ENCODE results near the gene RPL35A. TPM values are rescaled to one million over a fixed set of nuclear protein-coding genes. Genes with fewer than 3 reads are reported as not detected.

Gene RPL35A
- polyA plus RNA-seq, 2 of the 4 experiments (the other 2 are of a cell fraction): 930 to 1,060 TPM

DNA sequence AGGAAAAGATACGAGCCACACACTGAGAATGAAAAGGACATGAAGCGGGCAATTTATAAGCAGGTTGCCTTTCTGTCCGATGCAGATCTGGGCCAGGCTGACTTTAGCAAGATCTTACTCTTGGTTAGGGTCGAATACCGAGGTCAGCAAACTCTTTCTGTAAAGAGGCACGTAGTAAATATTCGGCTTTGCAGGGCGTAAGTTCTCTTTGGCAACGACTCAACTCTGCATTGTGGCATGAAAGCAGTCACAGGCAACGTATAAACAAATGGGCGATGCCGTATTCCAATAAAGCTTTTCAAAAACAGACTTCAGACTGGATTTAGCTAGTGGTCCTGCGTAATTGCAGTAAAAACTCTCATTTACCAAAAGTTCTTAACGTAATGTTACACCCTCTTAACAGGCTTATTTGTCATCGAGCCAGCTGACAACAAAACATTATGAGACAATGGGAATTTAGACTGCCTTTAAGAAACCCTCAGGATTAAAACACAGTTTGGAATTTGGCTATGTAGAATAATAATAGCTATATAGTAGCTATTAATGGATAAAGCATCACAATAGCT is 13.1 kb upstream of the RPL35A start (continued):
- TF ChIP-seq, protein P1, sequence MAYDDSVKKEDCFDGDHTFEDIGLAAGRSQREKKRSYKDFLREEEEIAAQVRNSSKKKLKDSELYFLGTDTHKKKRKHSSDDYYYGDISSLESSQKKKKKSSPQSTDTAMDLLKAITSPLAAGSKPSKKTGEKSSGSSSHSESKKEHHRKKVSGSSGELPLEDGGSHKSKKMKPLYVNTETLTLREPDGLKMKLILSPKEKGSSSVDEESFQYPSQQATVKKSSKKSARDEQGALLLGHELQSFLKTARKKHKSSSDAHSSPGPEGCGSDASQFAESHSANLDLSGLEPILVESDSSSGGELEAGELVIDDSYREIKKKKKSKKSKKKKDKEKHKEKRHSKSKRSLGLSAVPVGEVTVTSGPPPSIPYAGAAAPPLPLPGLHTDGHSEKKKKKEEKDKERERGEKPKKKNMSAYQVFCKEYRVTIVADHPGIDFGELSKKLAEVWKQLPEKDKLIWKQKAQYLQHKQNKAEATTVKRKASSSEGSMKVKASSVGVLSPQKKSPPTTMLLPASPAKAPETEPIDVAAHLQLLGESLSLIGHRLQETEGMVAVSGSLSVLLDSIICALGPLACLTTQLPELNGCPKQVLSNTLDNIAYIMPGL (CRISPR knock-in tag; IDR thresholded peaks at IDR 0.05; ENCODE audit: borderline replicate concordance): no peak
- TF ChIP-seq POLR2A (IDR thresholded peaks at IDR 0.05; ENCODE audit: low read length): no peak
- no peak for TF ChIP-seq ZFP36 (IDR thresholded peaks at IDR 0.05; ENCODE audit: borderline replicate concordance, partially characterized antibody)
- TF ChIP-seq TFCP2L1 (CRISPR knock-in tag; IDR thresholded peaks at IDR 0.05): no peak
- no peak for TF ChIP-seq ZNF302 (CRISPR knock-in tag; IDR thresholded peaks at IDR 0.05)
- no peak for TF ChIP-seq GATA3 (IDR thresholded peaks at IDR 0.05; ENCODE audit: borderline replicate concordance)
- no peak for TF ChIP-seq RFX5 (IDR thresholded peaks at IDR 0.05)

DNA sequence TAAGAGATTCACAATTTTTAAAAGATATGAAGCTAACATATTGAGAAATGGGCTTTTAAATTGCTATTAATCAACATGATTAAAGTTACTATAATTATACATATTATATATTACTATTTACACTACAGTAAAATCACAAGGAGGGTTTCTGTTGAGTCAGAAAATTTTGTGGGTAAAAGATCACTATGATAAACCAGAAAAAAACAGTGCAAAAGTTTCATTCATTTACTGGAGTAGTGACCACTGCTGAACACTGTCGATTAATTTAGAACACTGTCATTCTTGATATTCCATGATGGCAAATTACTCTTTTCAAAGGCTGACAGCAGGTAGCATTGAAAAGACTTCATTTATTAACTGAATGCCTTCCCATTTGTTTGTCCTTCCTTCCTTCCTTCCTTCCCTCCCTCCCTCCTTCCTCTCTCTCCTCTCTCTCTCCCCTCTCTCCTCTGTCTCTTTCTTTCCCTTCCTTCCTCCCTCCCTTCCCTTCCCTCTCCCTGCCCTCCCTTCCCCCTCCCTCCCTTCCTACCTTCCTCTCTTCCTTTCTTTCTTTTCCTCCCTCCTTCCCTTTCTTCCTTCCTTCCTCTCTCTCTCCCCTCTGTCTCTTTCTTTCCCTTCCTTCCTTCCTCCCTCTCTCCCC is 9.1 kb upstream of the RPL35A start:
- TF ChIP-seq, protein P1 (CRISPR knock-in tag; IDR thresholded peaks at IDR 0.05; ENCODE audit: borderline replicate concordance): no peak
- TF ChIP-seq NR3C1 (IDR thresholded peaks at IDR 0.05): no peak
- no peak for TF ChIP-seq TP53 (CRISPR knock-in tag; IDR thresholded peaks at IDR 0.05)
- TF ChIP-seq CHD4 (IDR thresholded peaks at IDR 0.05; ENCODE audit: borderline replicate concordance): no peak
- TF ChIP-seq EHF (CRISPR knock-in tag; IDR thresholded peaks at IDR 0.05): no peak
- DNase-seq (ENCODE audit: low read depth in 1 of 2, low spot score in 1 of 2) (no peak), FAIRE-seq (no peak), ATAC-seq (no peak)
- Histone ChIP-seq H3K4me2 (no peak overlapping the region), H3K27ac (no peak overlapping the region), H3K4me3 (no peak overlapping the region), H3K9me3 (no peaks in the 10 kb centered on the region), H3K4me1 (no peaks in the 10 kb centered on the region)
- 42% methylated on average over 1 of the region's 1 CpG for WGBS (ENCODE audit: missing lambda C conversion rate)
- ChIA-PET POLR2A (no interaction called here), CTCF (no interaction called here)

DNA sequence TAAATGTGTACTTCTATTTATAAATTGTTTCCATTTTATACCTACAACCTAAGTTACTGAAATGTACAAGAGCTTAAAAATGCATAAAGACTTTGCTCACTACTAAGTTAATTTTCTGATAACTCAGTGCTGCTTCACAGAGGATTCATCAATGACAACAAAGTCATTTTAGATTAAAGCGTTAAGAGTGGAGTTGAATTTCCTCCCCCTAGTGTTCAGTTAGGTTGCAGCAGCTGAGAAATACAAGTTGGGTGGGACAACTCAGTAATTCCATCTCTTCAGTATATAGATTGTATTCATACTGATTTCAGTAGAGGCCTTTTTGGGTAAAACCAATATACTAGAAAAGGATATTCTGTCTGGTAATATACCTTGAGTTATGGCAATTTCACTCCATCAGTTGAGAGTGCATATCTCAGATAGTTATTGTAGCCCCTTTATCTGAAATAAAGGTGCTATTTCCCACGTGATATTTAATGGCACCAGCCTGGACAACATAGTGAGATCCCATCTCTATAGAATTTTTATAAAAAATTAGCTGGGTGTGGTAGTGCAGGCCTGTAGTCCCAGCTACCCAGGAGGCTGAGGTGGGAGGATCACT is 6.9 kb upstream of the RPL35A start:
- H3K27ac ChIP-seq: no peak overlapping the region
- ATAC-seq (peak; percentile 62 to 82; a peak in 4 of 6 replicates), FAIRE-seq (no peak), DNase-seq (ENCODE audit: low read depth in 1 of 2, low spot score in 1 of 2) (peak in 1 of 2 experiments; percentile 47)
- no peaks in the 10 kb centered on the region for H3K9me3 ChIP-seq
- ChIA-PET CTCF (interaction anchor here (0.7 to 2.5 kb wide), 17 partner anchors 13 to 166 kb away, joined by 3 to 23 read pairs (median 4); no protein-coding TSS in a partner anchor), POLR2A (no interaction called here)
- 36% methylated on average over 2 of the region's 2 CpGs for WGBS (ENCODE audit: missing lambda C conversion rate)
- no peak overlapping the region for H3K4me3 ChIP-seq
- no peaks in the 10 kb centered on the region for H3K4me1 ChIP-seq
- no peak overlapping the region for H3K4me2 ChIP-seq
- no peak for TF ChIP-seq NR3C1 (IDR thresholded peaks at IDR 0.05)
- no peak for TF ChIP-seq ZC3H11A (IDR thresholded peaks at IDR 0.05)
- TF ChIP-seq PHF8 (IDR thresholded peaks at IDR 0.05; ENCODE audit: borderline replicate concordance, low read depth): no peak
- TF ChIP-seq, protein P2, sequence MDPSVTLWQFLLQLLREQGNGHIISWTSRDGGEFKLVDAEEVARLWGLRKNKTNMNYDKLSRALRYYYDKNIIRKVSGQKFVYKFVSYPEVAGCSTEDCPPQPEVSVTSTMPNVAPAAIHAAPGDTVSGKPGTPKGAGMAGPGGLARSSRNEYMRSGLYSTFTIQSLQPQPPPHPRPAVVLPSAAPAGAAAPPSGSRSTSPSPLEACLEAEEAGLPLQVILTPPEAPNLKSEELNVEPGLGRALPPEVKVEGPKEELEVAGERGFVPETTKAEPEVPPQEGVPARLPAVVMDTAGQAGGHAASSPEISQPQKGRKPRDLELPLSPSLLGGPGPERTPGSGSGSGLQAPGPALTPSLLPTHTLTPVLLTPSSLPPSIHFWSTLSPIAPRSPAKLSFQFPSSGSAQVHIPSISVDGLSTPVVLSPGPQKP (IDR thresholded peaks at IDR 0.05; ENCODE audit: low read depth, low read length): no peak
- TF ChIP-seq HEYL (CRISPR knock-in tag; IDR thresholded peaks at IDR 0.05): no peak
- no peak for TF ChIP-seq ZNF302 (CRISPR knock-in tag; IDR thresholded peaks at IDR 0.05)
- TF ChIP-seq MAZ (IDR thresholded peaks at IDR 0.05; ENCODE audit: borderline replicate concordance, low read depth, low read length): no peak
- TF ChIP-seq NFE2L2 (conservative IDR thresholded peaks at IDR 0.05; ENCODE audit: low read length): no peak
- TF ChIP-seq CBX2 (IDR thresholded peaks at IDR 0.05; ENCODE audit: borderline replicate concordance, low read depth): no peak
- TF ChIP-seq TFCP2L1 (CRISPR knock-in tag; IDR thresholded peaks at IDR 0.05): no peak
- no peak for TF ChIP-seq ZSCAN20 (CRISPR knock-in tag; IDR thresholded peaks at IDR 0.05)
- TF ChIP-seq, protein P3, sequence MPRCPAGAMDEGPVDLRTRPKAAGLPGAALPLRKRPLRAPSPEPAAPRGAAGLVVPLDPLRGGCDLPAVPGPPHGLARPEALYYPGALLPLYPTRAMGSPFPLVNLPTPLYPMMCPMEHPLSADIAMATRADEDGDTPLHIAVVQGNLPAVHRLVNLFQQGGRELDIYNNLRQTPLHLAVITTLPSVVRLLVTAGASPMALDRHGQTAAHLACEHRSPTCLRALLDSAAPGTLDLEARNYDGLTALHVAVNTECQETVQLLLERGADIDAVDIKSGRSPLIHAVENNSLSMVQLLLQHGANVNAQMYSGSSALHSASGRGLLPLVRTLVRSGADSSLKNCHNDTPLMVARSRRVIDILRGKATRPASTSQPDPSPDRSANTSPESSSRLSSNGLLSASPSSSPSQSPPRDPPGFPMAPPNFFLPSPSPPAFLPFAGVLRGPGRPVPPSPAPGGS (IDR thresholded peaks at IDR 0.05): no peak
- peak; percentile 33 to 34; a peak in 3 of 5 replicates for TF ChIP-seq RAD21 (conservative IDR thresholded peaks at IDR 0.05 in 1 of 2, IDR thresholded peaks at IDR 0.05 in 1 of 2)
- TF ChIP-seq, protein P4, sequence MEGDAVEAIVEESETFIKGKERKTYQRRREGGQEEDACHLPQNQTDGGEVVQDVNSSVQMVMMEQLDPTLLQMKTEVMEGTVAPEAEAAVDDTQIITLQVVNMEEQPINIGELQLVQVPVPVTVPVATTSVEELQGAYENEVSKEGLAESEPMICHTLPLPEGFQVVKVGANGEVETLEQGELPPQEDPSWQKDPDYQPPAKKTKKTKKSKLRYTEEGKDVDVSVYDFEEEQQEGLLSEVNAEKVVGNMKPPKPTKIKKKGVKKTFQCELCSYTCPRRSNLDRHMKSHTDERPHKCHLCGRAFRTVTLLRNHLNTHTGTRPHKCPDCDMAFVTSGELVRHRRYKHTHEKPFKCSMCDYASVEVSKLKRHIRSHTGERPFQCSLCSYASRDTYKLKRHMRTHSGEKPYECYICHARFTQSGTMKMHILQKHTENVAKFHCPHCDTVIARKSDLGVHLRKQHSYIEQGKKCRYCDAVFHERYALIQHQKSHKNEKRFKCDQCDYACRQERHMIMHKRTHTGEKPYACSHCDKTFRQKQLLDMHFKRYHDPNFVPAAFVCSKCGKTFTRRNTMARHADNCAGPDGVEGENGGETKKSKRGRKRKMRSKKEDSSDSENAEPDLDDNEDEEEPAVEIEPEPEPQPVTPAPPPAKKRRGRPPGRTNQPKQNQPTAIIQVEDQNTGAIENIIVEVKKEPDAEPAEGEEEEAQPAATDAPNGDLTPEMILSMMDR (IDR thresholded peaks at IDR 0.05): peak; percentile 60
- no peak for TF ChIP-seq MAFK (IDR thresholded peaks at IDR 0.05; ENCODE audit: partially characterized antibody)
- TF ChIP-seq KDM5A (IDR thresholded peaks at IDR 0.05): no peak
- TF ChIP-seq MYC (IDR thresholded peaks at IDR 0.05; ENCODE audit: borderline replicate concordance, low read length): no peak
- no peak for TF ChIP-seq HOXB13 (CRISPR knock-in tag; IDR thresholded peaks at IDR 0.05; ENCODE audit: low read depth)
